D721Med (cell line): ENCODE measurements around the gene MTX3.

Source experiments
- DNase-seq: peaks from one replicate; pipeline ENCODE4 v3.0.0; 2011; ENCODE audit warnings: low spot score; ENCODE audit not compliant: insufficient read length
- FAIRE-seq: peaks from 2 replicates; lab custom pipeline; 2011; peaks lifted over from hg19 to GRCh38; lab: Jason Lieb, UNC
- CTCF ChIP-seq: IDR thresholded peaks from 2 replicates; pipeline ENCODE4 v1.5.1; 2012; ENCODE audit warnings: mild to moderate bottlenecking, control low read depth; ENCODE audit not compliant: insufficient read depth; ENCODE audit errors: missing control alignments

Gene MTX3

DNA sequence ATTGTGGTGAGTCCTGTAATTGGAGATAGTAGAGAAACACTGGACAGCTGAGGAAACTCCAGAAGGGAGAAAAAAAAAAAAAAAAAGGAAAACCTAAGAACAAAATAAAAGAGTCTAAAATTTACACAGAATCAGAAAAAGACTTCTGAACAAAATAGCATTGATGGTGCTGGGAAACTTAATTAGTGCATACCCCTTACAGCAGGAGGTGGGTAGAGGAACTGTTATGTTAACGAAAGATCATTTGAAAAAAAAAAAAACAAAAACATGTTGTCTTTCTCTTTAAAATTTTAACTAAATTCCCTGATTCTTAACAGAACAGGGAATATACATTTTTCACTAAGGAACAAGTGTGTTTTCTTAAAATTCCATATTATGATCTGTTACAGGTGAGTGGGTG lies 11.6 kb upstream of the MTX3 start:
- TF ChIP-seq CTCF = no peak
- DNase-seq (no peak), FAIRE-seq (no peak)

DNA sequence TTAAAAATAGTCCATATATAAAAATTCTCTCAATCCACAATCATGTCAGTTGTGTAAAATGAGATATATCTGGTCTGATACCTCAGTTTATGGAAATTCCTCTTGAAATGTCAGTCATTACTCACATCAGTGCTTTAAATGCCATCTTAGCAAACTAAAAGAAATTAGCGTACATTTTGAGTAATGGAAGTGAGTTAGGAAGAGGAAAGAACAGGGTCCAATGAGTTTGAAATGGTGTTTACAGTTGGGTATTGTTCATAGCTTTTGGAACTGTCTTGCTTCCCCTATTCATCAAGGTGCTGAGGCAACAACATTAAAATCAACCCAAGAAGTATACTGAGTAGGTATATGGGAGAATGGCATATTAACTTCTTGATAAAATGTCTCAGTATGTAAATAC lies 8.7 kb upstream of the MTX3 start:
- FAIRE-seq = no peak

DNA sequence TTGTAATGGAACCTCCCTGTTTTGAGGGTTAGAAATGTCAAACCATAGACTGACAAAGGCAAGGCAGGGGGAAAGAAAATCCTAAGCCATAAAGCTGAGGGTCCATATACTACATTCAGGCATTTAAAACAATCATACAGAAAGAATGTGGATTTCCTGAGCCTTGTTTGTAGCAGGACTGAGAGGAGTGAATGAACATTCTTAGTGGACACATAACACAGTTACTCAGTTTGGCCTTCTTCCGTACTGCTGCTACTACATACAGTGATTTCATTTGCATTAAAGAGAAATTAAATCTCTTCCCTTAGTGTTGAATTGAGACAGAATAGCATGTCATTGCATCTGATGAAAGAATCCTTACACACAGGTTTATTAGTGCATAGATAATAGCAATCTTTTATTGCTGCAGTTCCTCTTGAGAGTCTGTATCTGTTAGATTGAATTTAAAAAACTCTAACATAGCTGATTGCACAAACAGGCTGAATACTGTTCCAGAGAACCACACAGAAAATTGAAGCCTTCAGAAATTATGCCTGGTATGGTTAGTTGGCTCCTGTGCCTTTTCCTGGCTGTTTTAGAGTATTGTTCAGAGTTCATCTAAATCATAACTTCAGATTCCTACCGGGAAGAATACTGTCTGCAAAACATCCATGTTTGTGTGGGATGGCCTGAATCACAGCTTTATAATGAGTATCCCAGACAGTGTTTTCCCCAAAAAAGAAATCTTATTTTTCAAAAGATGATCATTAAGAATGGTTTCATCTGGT lies 2.0 kb upstream of the MTX3 start:
- no peak for TF ChIP-seq CTCF
- FAIRE-seq (peak; percentile 48), DNase-seq (no peak)

More for the DNA sequence above, 8.7 kb upstream of the MTX3 start:
- DNase-seq = no peak
- TF ChIP-seq CTCF = no peak

GRCh38 chr5:79990205-79990597 lies 861 bp downstream of the MTX3 start:
- no peak for TF ChIP-seq CTCF
- DNase-seq (no peak), FAIRE-seq (no peak)

GRCh38 chr5:79986260-79986659 lies 4.8 kb downstream of the MTX3 start:
- no peak for TF ChIP-seq CTCF
- FAIRE-seq (peak; percentile 82), DNase-seq (no peak)

DNA sequence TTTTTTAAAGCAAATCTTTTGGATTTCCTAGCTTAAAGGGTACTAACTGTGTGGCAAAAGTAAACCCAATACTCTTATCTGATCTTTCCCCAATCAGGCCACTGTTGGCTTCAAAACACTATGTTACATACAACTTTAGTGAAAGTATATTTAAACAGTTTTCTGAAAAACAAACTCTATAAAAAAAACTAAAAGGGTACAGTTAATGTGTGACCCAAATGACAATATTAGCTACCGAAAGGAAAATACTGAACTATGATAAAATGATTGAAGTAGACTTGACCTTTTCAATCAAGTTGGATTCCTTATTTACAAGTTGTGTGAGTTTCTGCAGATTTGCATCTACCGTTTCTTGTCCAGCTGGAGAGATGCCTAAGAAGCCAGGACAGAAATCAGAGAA lies 5.8 kb downstream of the MTX3 start:
- TF ChIP-seq CTCF = no peak
- no peak for FAIRE-seq
- DNase-seq = no peak

- peak; percentile 32 for FAIRE-seq
- DNase-seq = no peak
- TF ChIP-seq CTCF = no peak
Observed at GRCh38 chr5:79984363-79984762, 6.7 kb downstream of the MTX3 start.
